GM18526 (cell line): ENCODE results near the gene FOXN1.

ENCODE experiments used
- POLR2A ChIP-seq: IDR thresholded peaks from 3 replicates; pipeline ENCODE4 v1.6.1; 2011; ENCODE audit not compliant: insufficient read length; ENCODE audit errors: extremely low read depth

The FOXN1 gene, protein sequence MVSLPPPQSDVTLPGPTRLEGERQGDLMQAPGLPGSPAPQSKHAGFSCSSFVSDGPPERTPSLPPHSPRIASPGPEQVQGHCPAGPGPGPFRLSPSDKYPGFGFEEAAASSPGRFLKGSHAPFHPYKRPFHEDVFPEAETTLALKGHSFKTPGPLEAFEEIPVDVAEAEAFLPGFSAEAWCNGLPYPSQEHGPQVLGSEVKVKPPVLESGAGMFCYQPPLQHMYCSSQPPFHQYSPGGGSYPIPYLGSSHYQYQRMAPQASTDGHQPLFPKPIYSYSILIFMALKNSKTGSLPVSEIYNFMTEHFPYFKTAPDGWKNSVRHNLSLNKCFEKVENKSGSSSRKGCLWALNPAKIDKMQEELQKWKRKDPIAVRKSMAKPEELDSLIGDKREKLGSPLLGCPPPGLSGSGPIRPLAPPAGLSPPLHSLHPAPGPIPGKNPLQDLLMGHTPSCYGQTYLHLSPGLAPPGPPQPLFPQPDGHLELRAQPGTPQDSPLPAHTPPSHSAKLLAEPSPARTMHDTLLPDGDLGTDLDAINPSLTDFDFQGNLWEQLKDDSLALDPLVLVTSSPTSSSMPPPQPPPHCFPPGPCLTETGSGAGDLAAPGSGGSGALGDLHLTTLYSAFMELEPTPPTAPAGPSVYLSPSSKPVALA

GRCh38 chr17:28505986-28506665 is at the start of gene FOXN1:
FOXN1 (plus strand) TSS chr17:28506348; CDS start chr17:28523970, 17,622 bp downstream.
- no peak for TF ChIP-seq POLR2A

GRCh38 chr17:28457890-28458289 is 48.3 kb upstream of the FOXN1 start:
- TF ChIP-seq POLR2A, result no peak

GRCh38 chr17:28460901-28461300 is 45.2 kb upstream of the FOXN1 start:
- no peak for TF ChIP-seq POLR2A

GRCh38 chr17:28466001-28466400 is 40.1 kb upstream of the FOXN1 start:
- TF ChIP-seq POLR2A, result no peak

- no peak for TF ChIP-seq POLR2A
These were observed 39.6 kb upstream of the FOXN1 start for GRCh38 chr17:28466521-28467048.

GRCh38 chr17:28467456-28468025 is 38.6 kb upstream of the FOXN1 start:
- no peak for TF ChIP-seq POLR2A

- no peak for TF ChIP-seq POLR2A
These were observed 37.4 kb upstream of the FOXN1 start for GRCh38 chr17:28468781-28469180.

GRCh38 chr17:28469376-28469775 is 36.8 kb upstream of the FOXN1 start:
- no peak for TF ChIP-seq POLR2A

DNA sequence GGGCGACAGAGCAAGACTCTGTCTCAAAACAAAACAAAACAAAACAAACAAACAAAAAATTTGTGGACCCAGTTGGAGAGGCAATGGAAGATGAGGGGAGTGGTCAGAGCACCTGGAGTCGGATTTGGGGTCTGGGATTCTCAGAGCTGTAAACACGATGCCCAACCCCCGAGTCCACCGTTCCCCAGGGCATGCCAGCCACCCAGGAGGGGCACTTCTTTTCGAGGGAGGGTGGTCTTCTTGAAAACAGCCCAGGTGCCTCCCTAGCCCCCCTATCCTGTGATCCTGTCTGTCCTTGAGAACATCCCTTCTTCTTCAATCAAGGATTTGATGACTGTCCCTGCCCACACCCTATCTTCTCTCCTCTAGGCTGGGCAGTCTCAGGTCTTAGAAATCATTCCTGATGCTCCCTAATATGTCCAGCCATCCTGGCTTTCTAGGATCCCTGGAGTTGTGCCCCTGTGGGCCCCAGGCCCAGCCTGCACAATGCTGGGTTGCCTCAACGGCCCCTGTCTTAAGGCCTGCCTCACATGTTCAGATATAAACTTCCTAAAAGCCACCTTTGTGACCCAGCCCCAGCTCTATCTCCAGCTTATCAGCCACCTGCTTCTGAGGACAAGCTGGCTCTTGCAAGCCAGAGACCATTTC is 35.8 kb upstream of the FOXN1 start:
- TF ChIP-seq POLR2A, result no peak

DNA sequence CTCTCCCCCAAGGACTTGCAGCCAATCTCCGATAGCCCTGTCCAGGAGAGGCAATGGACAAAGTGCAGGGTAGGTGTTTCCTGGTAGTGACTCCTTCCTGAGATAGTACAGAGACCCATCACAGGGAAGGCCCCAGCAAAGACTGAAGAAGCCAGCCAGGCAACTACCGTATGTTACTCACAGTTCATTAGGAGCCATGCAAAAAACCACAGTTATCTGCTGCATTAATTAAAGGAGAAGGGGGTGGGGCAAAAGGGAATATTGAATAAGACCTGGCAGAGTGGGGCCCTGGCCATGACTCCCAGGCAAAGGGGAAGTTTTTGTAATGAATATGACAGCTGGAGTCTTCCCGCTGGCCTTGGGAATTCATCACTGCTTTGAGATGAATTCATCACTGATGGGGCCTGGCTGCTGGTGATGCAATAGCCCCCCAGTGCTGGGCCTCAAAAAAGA is 35.2 kb upstream of the FOXN1 start:
- no peak for TF ChIP-seq POLR2A

- no peak for TF ChIP-seq POLR2A
These were observed 34.4 kb upstream of the FOXN1 start for GRCh38 chr17:28471531-28472342.

DNA sequence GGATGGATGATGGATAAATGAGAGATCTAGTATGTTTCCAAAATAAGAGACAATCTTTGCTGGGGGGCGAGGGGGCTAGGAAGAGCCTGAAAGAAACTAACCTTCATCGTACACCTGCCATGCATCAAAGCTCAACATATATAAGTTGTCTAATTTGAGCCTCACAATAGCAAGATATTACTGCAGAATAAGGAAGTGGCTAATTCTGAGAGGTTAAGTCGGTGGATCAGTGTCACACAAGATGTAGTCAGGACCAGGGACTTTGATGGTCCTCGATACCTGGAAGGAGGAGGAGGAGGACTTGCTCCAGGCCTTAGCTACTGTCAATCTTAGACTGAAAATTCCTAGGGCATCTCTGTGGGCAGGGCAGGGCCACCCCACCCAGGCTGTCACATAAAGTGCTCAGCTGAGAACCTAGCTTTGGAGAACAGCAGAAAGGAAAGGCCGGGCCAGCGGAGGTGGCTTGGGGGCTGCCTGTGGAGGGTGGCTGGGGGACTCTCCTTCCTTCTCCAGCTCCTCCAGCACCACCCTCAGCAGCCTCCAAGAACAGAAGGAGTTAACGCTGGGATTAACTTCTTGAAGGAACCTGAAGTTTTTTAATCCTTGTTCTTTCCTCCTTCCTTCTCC is 33.2 kb upstream of the FOXN1 start:
- no peak for TF ChIP-seq POLR2A

GRCh38 chr17:28473542-28473941 is 32.6 kb upstream of the FOXN1 start, which contains the start of gene SLC13A2:
SLC13A2 (plus strand) TSS chr17:28473644; CDS start chr17:28473713, 69 bp downstream.
- no peak for TF ChIP-seq POLR2A
